VCaP (cell line): ENCODE data around the gene TBC1D25.

Source experiments
- H3K27ac ChIP-seq: fragments of 450-650 bp; 2 replicates; pipeline ENCODE4 v1.5.1; 2017
- TF ChIP-seq, protein P1 (sequence below): fragments of 450-650 bp; conservative IDR thresholded peaks from 2 replicates; pipeline ENCODE4 v1.5.1; 2017; ENCODE audit warnings: mild to moderate bottlenecking, moderate library complexity

TBC1D25 gene

GRCh38 chrX:48611703-48612102 is 72.2 kb downstream of the TBC1D25 start:
- TF ChIP-seq, protein P1, sequence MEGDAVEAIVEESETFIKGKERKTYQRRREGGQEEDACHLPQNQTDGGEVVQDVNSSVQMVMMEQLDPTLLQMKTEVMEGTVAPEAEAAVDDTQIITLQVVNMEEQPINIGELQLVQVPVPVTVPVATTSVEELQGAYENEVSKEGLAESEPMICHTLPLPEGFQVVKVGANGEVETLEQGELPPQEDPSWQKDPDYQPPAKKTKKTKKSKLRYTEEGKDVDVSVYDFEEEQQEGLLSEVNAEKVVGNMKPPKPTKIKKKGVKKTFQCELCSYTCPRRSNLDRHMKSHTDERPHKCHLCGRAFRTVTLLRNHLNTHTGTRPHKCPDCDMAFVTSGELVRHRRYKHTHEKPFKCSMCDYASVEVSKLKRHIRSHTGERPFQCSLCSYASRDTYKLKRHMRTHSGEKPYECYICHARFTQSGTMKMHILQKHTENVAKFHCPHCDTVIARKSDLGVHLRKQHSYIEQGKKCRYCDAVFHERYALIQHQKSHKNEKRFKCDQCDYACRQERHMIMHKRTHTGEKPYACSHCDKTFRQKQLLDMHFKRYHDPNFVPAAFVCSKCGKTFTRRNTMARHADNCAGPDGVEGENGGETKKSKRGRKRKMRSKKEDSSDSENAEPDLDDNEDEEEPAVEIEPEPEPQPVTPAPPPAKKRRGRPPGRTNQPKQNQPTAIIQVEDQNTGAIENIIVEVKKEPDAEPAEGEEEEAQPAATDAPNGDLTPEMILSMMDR = no peak

More at GRCh38 chrX:48611703-48612102, 72.2 kb downstream of the TBC1D25 start:
- H3K27ac ChIP-seq = no peak overlapping the region
